Erythroblast (primary cell): Measurements from ENCODE around the gene IFIT2.
"Not testable (repeated sequence)": the region's sequence is repeated elsewhere in the genome, so short reads cannot be mapped to it uniquely, and the experiment has no call there.

Experiments
- GATA1 ChIP-seq: IDR thresholded peaks from 2 replicates; pipeline ENCODE4 v1.6.1; 2011; ENCODE audit warnings: low read depth, mild to moderate bottlenecking, control low read depth, low read length, moderate library complexity
- POLR2A ChIP-seq: IDR thresholded peaks from 2 replicates; pipeline ENCODE4 v1.6.1; 2011; ENCODE audit warnings: mild to moderate bottlenecking, low read length

DNA sequence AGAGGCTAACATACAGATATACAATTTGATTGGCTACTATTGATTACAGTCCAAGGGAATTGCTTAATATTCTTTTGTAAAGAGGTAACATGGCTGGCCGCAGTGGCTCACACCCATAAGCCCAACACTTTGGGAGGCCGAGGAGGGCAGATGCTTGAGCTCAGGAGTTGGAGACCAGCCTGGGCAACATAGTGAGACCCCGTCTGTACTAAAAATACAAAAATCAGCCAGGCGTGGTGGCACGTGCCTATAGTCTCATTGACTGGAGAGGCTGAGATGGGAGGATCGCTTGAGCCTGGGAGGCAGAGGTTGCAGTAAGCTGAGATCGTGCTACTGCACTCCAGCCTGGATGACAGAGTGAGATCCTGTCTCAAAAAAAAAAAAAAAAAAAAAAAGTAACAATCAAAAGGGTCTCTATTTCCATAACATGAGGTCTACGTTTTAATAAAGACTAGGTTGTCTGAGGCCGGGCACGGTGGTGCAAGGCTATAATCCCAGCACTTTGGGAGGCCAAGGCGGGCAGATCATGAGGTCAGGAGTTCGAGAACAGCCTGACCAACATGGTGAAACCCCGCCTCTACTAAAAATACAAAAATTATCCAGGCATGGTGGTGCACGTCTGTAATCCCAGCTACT lies 29.8 kb downstream of the IFIT2 start:
- not testable (repeated sequence) for TF ChIP-seq POLR2A, GATA1
